GM04504 (cell line): ENCODE measurements around the gene IGFBP6.
A peak's percentile ranks its signal among the peaks of the same experiment; 100 is the strongest.

Experiments
- DNase-seq: peaks from one replicate; pipeline ENCODE4 v3.0.0-alpha.2; 2012; ENCODE audit warnings: low read depth

The IGFBP6 gene

GRCh38 chr12:53097564-53098353 lies at the start of gene IGFBP6:
IGFBP6 (plus strand) TSS chr12:53097667; CDS start chr12:53097718, 51 bp downstream.
- DNase-seq: peak; percentile 30

GRCh38 chr12:53048033-53048779 lies 49.3 kb upstream of the IGFBP6 start:
- DNase-seq: no peak

GRCh38 chr12:53048780-53049401 lies 48.6 kb upstream of the IGFBP6 start:
- DNase-seq: peak; percentile 49

- no peak for DNase-seq
Observed at GRCh38 chr12:53049571-53050318, 47.7 kb upstream of the IGFBP6 start, which contains the start of gene TNS2. TNS2 (plus strand) TSS chr12:53050065; CDS start chr12:53050186, 121 bp downstream.

- no peak for DNase-seq
Observed at GRCh38 chr12:53050426-53051057, 46.9 kb upstream of the IGFBP6 start.

- DNase-seq: peak; percentile 52
Observed at GRCh38 chr12:53051058-53051880, 46.2 kb upstream of the IGFBP6 start.

GRCh38 chr12:53051881-53052412 lies 45.5 kb upstream of the IGFBP6 start:
- DNase-seq: no peak

- peak; percentile 58 for DNase-seq
Observed at GRCh38 chr12:53052419-53053217, 44.8 kb upstream of the IGFBP6 start.

GRCh38 chr12:53053218-53054111 lies 44.0 kb upstream of the IGFBP6 start:
- no peak for DNase-seq

GRCh38 chr12:53054112-53054878 lies 43.2 kb upstream of the IGFBP6 start:
- DNase-seq: peak; percentile 63

GRCh38 chr12:53055471-53056266 lies 41.8 kb upstream of the IGFBP6 start:
- DNase-seq: no peak

- no peak for DNase-seq
Observed at GRCh38 chr12:53056296-53056695, 41.2 kb upstream of the IGFBP6 start.

- no peak for DNase-seq
Observed at GRCh38 chr12:53056901-53057300, 40.6 kb upstream of the IGFBP6 start.

GRCh38 chr12:53057816-53058500 lies 39.5 kb upstream of the IGFBP6 start:
- no peak for DNase-seq

- no peak for DNase-seq
Observed at GRCh38 chr12:53058674-53059433, 38.6 kb upstream of the IGFBP6 start.
